Spinal cord (tissue), 10 donors: ENCODE results near the gene SOS2. TPM values are rescaled to one million over a fixed set of nuclear protein-coding genes. Genes with fewer than 3 reads are reported as not detected.

Experiments used
- DNase-seq, 6 donors: peaks; one replicate each; pipeline versions ENCODE4 v3.0.0 to v3.0.0-alpha.2; 2013 to 2015; ENCODE audit warnings: low spot score in 6 of 6, low read depth in 4 of 6
- H3K27ac ChIP-seq: one replicate; pipeline ENCODE4 v1.5.1; 2013; ENCODE audit warnings: low read depth, low read length, control low read depth
- H3K27me3 ChIP-seq: one replicate; pipeline ENCODE4 v1.6.1; 2013; ENCODE audit warnings: low read length; ENCODE audit not compliant: control insufficient read depth, insufficient read depth
- H3K36me3 ChIP-seq: one replicate; pipeline ENCODE4 v1.6.1; 2013; ENCODE audit warnings: low read length; ENCODE audit not compliant: control insufficient read depth, insufficient read depth
- H3K4me1 ChIP-seq: one replicate; pipeline ENCODE4 v1.6.1; 2013; ENCODE audit warnings: low read length; ENCODE audit not compliant: control insufficient read depth, insufficient read depth
- H3K4me3 ChIP-seq: one replicate; pipeline ENCODE4 v1.5.1; 2013; ENCODE audit warnings: low read depth, low read length, control low read depth
- H3K9me3 ChIP-seq: one replicate; pipeline ENCODE4 v1.6.1; 2013; ENCODE audit warnings: low read length; ENCODE audit not compliant: control insufficient read depth, insufficient read depth
- WGBS: methylation state at CpG from one replicate; pipeline ENCODE4 v1.1.5; 2013; ENCODE audit warnings: missing lambda C conversion rate; ENCODE audit not compliant: insufficient coverage; 5-methylcytosine and 5-hydroxymethylcytosine counted together
- polyA plus RNA-seq, 2 donors: library from polyadenylated mRNA; unstranded; fragments of 120-200 nt; gene quantifications; one replicate each; pipeline ENCODE4 v1.2.1, GENCODE V29; 2013; ENCODE audit not compliant: insufficient read length in 2 of 2
- total RNA-seq, 2 donors: library from RNA; depleted of rRNA in 1 of 2; stranded (reverse); fragments of 120-200 nt in 1 of 2; fragments of >200 nt in 1 of 2; gene quantifications; one replicate each; pipeline versions ENCODE4 v1.2.3 to v1.2.4, GENCODE V29; 2013 to 2014
- donor health status: healthy.

Gene SOS2
- total and polyA plus RNA-seq, 4 donors = 29.6 to 60.2 (median 37.5) TPM

DNA sequence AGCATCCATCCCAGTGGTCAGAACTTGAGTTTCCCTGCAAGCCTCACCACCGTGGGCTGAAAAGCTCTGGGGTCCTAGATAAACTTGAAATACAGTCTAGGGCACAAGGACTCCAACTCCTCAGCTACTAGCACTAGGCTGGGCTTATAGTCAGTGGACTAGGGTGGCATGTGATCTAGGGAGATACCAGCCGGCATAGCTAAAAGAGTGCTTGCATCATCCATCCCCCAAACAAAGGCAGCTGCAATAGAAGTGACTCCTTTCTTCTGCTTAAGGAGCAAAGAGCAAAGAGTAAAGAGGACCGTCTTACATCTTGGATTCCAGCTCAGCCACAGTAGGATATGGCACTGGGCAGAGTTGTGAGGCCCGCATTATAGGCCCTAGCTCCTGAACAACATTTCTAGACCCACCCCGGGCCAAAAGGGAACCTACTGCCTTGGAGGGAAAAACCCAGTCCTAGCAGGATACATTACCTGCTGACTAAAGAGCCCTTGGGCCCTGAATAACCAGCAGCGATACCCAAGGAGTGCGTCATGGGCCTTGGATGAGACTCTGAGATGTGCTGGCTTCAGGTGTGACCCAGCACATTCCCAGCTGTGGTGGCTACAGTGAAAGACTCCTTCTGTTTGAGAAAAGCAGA, 17.9 kb upstream of the SOS2 start:
- no peaks in the 10 kb centered on the region for H3K4me1 ChIP-seq
- no peak for DNase-seq
- no peak overlapping the region for H3K27ac ChIP-seq
- H3K4me3 ChIP-seq = no peak overlapping the region
- H3K36me3 ChIP-seq = peaks cover 16% of the 10 kb centered on the region
- no peaks in the 10 kb centered on the region for H3K27me3 ChIP-seq
- H3K9me3 ChIP-seq = no peaks in the 10 kb centered on the region
- WGBS = 87% methylated on average over 6 of the region's 7 CpGs

DNA sequence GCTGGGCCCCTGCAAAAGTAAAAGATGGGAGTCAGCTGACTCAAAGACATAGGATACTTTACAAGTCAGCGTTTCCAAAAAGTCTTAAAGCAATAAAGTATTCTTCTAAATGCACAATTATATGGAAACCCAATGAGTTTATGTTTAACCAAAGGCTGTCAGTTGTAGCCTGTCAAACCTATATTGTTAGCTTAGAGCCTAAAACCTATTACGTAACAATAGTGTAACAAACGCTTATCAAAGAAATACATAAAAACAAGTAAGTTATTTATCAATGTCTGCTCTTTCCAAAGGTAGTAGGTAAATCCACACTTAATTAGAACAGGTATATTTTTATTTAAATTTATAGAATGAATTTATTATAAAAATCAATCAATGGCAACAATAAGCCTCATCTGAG, 15.9 kb upstream of the SOS2 start:
- no CpG with 5 or more reads among the region's 3 CpGs for WGBS

DNA sequence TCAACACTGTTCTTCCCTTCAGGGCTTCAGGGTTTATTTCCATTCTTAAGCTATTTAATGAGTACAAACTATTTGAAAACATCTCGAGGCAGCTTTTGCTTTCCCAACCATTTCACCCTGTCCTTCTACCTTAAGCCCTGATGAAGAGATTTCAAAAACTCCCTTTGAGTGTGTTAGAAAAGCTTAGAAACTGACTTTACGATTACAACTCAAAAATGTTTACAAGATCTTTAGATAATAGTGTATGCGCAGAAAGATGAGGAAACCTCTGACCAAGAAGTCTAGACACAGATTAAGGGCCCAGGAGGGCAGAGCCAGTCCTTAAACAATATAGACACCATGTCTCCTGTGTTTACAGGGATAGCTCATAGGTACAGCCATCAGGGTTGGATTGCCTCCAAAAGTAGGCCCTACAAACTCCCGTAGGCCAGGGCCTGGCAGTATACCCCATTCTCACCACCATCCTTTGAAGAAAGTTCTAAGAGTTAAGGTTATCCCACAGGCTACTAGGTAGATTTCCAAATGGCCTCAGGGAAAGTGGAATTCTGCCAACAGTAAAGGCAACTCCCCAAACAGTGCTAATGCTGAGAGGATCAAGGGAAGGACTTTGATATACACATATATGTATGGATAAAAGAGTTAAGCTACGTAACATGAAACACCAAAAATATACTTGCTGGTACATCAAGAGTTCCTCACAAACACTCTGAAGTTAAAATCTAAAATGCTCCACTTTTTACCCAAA, 11.4 kb upstream of the SOS2 start:
- H3K27me3 ChIP-seq = no peaks in the 10 kb centered on the region
- no CpG with 5 or more reads among the region's 5 CpGs for WGBS
- H3K27ac ChIP-seq = no peak overlapping the region

More for the DNA sequence above, 15.9 kb upstream of the SOS2 start:
- no peak overlapping the region for H3K4me3 ChIP-seq
- no peak overlapping the region for H3K27ac ChIP-seq
- DNase-seq = no peak
- H3K27me3 ChIP-seq = no peaks in the 10 kb centered on the region
- H3K36me3 ChIP-seq = peaks cover 16% of the 10 kb centered on the region
- no peaks in the 10 kb centered on the region for H3K4me1 ChIP-seq
- no peaks in the 10 kb centered on the region for H3K9me3 ChIP-seq

DNA sequence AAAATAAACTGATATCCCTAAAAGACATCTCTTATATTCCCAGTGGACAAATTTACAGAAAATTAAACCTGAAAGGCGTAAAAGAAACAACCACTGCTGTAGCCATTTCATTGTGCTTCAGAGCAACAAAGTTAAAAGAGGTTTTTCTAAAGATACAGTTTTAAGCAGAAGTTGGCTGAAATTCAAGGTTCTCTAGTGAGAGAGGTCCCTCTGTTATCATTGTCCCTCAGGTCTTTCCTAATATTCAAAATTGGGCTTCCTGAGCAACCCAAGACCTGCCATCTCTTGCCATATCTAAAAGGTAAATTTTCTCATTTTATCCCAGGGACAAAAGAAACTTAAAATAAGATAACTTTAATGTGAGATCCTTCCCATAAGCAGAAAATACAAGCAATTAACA, 10.7 kb upstream of the SOS2 start:
- no peaks in the 10 kb centered on the region for H3K27me3 ChIP-seq
- no peaks in the 10 kb centered on the region for H3K9me3 ChIP-seq
- no peaks in the 10 kb centered on the region for H3K4me1 ChIP-seq
- no peak for DNase-seq
- WGBS = no CpG with 5 or more reads among the region's 1 CpG
- no peak overlapping the region for H3K27ac ChIP-seq
- no peak overlapping the region for H3K4me3 ChIP-seq
- H3K36me3 ChIP-seq = peaks cover 6% of the 10 kb centered on the region

More for the DNA sequence above, 11.4 kb upstream of the SOS2 start:
- no peaks in the 10 kb centered on the region for H3K9me3 ChIP-seq
- H3K4me1 ChIP-seq = no peaks in the 10 kb centered on the region
- no peak for DNase-seq
- H3K4me3 ChIP-seq = no peak overlapping the region
- peaks cover 6% of the 10 kb centered on the region for H3K36me3 ChIP-seq

DNA sequence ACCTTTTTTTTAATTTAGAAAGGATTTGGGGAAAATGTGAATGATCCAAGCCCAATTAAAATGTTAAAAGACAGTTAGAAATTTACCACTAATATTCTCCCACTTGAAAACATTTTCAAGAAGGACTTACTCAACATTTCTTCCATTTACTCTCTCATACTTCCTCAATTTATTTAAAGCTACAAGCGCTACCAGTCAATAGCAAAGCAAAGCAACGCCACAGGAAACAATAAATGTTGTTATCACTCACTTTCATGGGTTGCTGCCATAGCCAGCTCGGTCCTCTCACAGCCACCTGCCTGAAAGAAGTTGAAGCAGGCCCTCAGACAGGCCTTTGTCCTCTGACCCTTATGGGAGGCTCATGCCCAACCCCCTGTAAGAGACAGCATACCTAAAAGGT, 6.0 kb upstream of the SOS2 start:
- Histone ChIP-seq H3K4me3 (no peak overlapping the region), H3K36me3 (no peaks in the 10 kb centered on the region), H3K27me3 (no peaks in the 10 kb centered on the region), H3K4me1 (no peaks in the 10 kb centered on the region), H3K27ac (no peak overlapping the region), H3K9me3 (no peaks in the 10 kb centered on the region)
- WGBS = 52% methylated on average over 3 of the region's 3 CpGs
- DNase-seq = no peak

DNA sequence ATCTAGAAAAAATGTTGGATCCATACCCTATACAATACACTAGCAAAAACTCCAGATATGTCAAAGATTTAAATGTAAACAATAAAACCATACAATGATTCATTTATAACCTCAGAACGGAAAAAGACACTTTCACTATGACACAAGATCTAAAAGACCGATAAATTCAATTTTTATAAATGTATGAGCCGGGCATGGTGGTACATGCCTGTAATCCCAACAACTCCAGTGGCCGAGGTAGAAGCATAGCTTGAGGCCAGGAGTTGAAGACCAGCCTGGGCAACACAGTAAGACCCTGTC, 2.5 kb upstream of the SOS2 start:
- H3K9me3 ChIP-seq = no peaks in the 10 kb centered on the region
- H3K4me1 ChIP-seq = peaks cover 3% of the 10 kb centered on the region
- no peaks in the 10 kb centered on the region for H3K36me3 ChIP-seq
- H3K4me3 ChIP-seq = no peak overlapping the region
- no peak for DNase-seq
- no CpG with 5 or more reads among the region's 4 CpGs for WGBS
- H3K27me3 ChIP-seq = no peaks in the 10 kb centered on the region
- H3K27ac ChIP-seq = no peak overlapping the region

DNA sequence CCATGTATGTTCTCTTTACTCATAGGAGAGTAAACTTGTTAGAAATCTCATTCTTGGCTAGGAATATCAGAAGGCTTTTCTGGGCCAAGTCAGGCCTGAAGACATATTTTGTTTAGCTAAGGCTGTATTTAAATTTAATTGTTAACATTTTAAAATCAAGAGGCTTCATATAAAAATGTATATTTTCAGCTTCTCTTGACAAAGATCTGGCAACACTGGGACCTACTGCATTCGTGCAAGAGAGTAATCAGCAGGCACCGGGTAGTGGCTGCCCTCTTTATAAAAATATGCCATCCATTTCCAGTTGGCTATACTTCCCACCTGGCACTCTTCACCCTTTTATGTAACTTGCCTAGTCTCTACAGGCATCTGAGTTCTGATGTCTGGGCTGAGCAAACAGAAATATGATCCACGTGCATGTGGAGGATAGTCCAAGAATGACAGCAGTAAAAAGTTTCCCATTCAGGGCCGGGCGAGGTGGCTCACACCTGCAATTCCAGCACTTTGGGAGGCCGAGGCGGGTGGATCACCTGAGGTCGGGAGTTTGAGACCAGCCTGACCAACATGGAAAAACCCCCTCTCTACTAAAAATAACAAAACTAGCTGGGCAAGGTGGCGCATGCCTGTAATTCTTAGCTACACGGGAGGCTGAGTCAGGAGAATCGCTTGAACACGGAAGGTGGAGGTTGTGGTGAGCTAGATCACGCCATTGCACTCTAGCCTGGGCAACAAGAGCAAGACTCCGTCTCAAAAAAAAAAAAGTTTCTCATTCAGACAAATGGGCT, 2.0 kb upstream of the SOS2 start:
- 63% methylated on average over 5 of the region's 14 CpGs for WGBS
- Histone ChIP-seq H3K4me3 (no peak overlapping the region), H3K36me3 (no peaks in the 10 kb centered on the region), H3K27me3 (no peaks in the 10 kb centered on the region), H3K4me1 (peaks cover 3% of the 10 kb centered on the region), H3K27ac (no peak overlapping the region), H3K9me3 (no peaks in the 10 kb centered on the region)
- DNase-seq = peak in 1 of 6 donors; percentile 76

DNA sequence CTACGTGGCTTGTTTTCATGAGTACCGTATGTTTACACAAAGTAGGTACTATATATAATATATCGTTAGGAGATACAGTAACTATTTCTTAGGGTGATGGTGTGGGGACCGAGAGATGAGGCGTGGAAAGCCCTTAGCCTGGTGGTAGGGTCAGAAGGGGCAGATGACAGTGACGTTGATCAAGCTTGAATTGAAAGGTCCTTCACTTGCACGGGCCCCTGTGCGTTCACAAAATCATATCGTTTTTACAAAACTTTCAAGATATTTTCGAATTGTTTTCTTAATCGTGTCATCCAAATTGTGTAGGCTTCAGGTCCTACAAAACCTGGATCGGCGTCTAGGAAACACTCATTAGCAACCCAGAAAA, 881 bp upstream of the SOS2 start:
- Histone ChIP-seq H3K4me1 (peaks cover 5% of the 10 kb centered on the region), H3K4me3 (peak overlapping the region; percentile 63), H3K36me3 (no peaks in the 10 kb centered on the region), H3K27me3 (no peaks in the 10 kb centered on the region), H3K27ac (peak overlapping the region; percentile 93), H3K9me3 (no peaks in the 10 kb centered on the region)
- WGBS = 33% methylated on average over 5 of the region's 13 CpGs
- DNase-seq = no peak

DNA sequence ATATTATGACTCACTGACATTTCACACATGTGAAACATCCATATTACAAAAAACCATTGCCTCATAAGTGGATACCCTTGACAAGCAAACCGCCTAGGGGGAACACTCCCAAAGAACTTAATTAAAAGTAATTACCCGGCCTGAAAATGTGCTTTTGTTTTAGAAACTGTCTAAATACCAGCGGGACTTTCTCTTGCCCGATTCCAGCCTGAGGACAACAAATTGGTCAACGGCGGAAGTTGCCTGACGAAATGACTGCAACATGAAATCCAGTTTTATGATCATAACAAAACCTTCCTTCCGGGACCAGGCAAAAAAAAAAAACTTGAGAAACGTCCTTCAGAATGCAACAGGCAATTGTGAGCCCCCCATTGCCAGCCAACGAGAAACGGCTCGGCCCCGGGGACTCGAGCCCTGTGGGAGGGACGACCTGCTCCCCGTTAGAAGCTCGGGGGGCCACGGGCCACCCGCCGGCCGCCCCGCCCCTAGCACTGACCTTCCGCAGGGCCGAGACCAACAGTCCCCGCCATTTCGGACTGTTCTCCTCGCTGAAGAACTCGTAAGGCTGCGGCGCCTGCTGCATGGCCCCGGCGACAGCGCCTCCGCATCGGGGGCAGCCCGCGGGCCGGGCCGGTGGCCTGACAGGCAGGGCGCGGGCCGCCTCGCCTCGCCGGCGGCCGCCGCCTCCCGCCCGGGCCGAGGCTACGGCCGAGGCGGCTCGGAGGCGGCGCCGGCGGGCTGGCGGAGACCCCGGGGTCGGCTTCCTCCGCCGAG, 490 bp downstream of the SOS2 start:
- DNase-seq = peak in 3 of 6 donors; percentile 22 to 68 (median 60)
- no peaks in the 10 kb centered on the region for H3K27me3 ChIP-seq

More for the DNA sequence above, 490 bp downstream of the SOS2 start:
- under 1% methylated on average over 63 of the region's 64 CpGs for WGBS
- no peaks in the 10 kb centered on the region for H3K9me3 ChIP-seq
- H3K4me3 ChIP-seq = peak overlapping the region; percentile 81
- no peaks in the 10 kb centered on the region for H3K36me3 ChIP-seq
- H3K27ac ChIP-seq = peak overlapping the region; percentile 89
- H3K4me1 ChIP-seq = peaks cover 7% of the 10 kb centered on the region
